ENCODE data around the gene GOLGA3. TPM values are rescaled to one million over a fixed set of nuclear protein-coding genes. Genes with fewer than 3 reads are reported as not detected.

The GOLGA3 gene
- total and polyA plus RNA-seq, 9 of the 15 experiments (the other 6 are each of a cell fraction or from before 2014, with no cell fraction given) = 1.9 to 48.1 (median 18.4) TPM

DNA sequence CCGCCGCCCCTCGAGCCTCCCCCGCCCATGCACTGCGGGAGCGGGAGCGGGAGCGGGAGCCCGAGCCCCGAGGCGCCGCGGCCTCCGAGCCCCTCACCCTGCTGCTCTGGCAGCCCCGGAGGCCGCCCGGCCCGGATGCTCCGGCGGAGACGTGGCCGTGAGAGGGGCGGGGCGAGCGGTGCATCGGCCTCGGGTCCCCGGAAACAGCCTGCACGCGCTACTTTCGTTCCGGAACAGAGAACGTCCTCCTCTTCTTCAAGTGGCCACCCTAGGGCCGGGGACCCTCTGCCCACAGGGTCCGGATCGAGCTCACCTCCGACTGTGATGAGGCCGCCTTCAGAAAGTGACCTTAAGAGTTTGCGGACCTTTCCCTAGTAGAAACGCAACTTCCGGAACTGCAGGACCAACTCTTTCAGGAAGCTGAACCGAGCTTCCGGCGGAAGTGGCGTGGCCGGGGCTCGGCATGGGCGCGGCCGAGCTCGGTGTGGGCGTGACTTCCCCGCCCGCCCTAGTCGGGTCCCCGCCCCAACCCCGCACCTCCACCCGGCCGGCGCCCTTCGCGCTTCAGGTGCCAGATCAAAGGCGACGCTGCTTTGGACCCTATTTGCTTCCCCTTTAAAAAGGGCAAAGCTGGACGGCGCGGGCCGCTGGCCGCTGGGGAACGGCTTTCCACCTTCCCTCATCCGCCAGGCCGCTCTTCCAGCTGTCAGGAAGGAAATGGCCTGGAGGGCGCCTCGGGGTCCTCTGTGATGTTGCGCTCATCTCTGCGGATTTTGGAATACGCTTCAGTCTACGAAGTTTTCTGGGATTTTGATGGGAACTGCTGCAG, at the start of gene GOLGA3 (continued):
- TF ChIP-seq ZNF431 (CRISPR knock-in tag; IDR thresholded peaks at IDR 0.05) = no peak
- TF ChIP-seq CHAMP1 (IDR thresholded peaks at IDR 0.05) = no peak
- no peak for TF ChIP-seq SREBF2 (CRISPR knock-in tag; IDR thresholded peaks at IDR 0.05)
- peak; percentile 69 for TF ChIP-seq GMEB1 (CRISPR knock-in tag; IDR thresholded peaks at IDR 0.05)
- no peak for TF ChIP-seq CTCFL (IDR thresholded peaks at IDR 0.05; ENCODE audit: borderline replicate concordance, insufficient read depth, low read depth, low read length, poor library complexity, severe bottlenecking)
- TF ChIP-seq KAT7 (CRISPR knock-in tag; IDR thresholded peaks at IDR 0.05; ENCODE audit: borderline replicate concordance) = 0 out of 2 replicates have a peak, but pooled peaks have one; percentile 53
- peak; percentile 97 for TF ChIP-seq ZNF830 (CRISPR knock-in tag; IDR thresholded peaks at IDR 0.05)
- peak; percentile 92 for TF ChIP-seq NR2C1 (IDR thresholded peaks at IDR 0.05)
- TF ChIP-seq NR2C1 (tag; IDR thresholded peaks at IDR 0.05) = peak; percentile 92
- peak in 1 of 2 experiments; percentile 100; a peak in 2 of 4 replicates for TF ChIP-seq TRIM24 (IDR thresholded peaks at IDR 0.05)
- TF ChIP-seq RBM25 (IDR thresholded peaks at IDR 0.05; ENCODE audit: low read depth, low read length, severe bottlenecking) = peak; percentile 6
- no peak for TF ChIP-seq BMI1 (IDR thresholded peaks at IDR 0.05; ENCODE audit: low read length)
- peak; percentile 96 to 97 for TF ChIP-seq MAZ (CRISPR knock-in tag; conservative IDR thresholded peaks at IDR 0.05 in 1 of 2, IDR thresholded peaks at IDR 0.05 in 1 of 2)
- peak; percentile 63; the same call in 1 of the 2 replicates for TF ChIP-seq ZBTB9 (CRISPR knock-in tag; IDR thresholded peaks at IDR 0.05)
